Fibroblast of skin of right quadriceps (primary cell): ENCODE data around the gene FCF1.
A peak's percentile ranks its signal among the peaks of the same experiment; 100 is the strongest.

ENCODE experiments used
- DNase-seq: peaks from one replicate; pipeline ENCODE4 v3.0.0-alpha.2; 2013

The FCF1 gene, protein sequence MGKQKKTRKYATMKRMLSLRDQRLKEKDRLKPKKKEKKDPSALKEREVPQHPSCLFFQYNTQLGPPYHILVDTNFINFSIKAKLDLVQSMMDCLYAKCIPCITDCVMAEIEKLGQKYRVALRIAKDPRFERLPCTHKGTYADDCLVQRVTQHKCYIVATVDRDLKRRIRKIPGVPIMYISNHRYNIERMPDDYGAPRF

DNA sequence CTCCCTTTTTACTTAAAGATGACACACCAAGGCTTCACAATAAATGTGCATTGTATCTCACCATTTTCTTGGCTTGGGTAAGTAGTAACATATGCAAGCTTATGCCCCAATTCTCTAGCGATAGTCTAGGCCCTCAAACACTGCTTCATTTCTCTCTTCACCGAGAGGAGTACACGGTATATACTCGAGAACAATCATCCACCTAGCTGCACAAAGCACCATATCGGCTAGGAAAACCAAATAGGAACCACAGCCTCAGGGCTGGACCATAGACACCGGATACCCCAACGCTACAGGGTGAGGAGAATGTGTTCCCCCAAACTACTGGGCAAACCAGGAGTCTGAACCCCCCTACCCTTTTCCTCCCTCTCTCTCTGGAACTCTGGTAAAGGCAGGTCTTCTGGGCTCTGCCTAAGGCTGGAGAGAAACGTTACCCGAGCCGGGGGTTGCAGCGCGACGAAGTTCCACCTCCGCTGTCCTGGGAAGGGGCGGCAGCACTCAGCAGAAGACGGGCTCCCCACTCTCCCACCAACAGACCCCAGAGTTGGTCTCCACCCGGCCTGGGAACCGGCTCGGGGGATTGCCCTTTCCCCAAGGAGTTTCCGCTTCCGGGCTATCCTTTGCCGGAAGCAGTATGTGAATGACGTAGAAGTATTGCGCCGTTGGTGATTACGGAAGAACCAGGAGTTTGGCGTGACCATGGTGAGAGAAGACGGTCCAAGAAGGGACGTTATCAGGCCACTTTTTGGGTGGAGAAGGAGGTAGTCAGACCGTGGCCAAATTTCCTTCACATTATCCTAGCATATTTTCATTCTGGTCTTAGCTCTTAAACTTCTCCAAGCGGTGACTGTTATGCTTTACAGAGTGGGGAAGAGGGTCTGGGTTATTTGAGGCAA, at the start of gene FCF1, which contains the start of gene AREL1:
Gene FCF1 (plus strand): TSS at position 646 of the 896 bp plus-strand sequence. CDS start 54 bp downstream, at position 700.
Gene AREL1 (minus strand): TSS at position 582 of the 896 bp plus-strand sequence. CDS start 27,465 bp downstream, outside the sequence.
- DNase-seq: peak; percentile 88

DNA sequence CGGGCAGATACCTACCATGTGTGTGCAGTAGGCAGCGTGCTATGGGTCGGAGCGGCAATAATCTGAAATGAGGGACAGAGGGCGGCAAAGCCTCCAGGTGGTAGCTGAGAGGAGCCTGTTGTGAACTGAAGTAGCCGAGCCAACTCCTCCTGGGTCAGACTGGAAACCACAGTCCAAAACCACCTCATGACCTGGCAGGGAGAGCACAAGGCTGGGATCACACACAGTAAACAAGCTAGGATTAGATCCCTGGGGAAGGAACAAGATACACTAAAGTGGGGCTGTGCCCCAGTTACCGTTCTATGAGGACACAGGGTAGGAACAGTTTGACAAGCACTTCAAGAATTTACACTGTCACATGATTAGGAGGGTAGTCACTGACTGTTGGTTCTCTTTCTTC, 49.1 kb upstream of the FCF1 start:
- no peak for DNase-seq

DNA sequence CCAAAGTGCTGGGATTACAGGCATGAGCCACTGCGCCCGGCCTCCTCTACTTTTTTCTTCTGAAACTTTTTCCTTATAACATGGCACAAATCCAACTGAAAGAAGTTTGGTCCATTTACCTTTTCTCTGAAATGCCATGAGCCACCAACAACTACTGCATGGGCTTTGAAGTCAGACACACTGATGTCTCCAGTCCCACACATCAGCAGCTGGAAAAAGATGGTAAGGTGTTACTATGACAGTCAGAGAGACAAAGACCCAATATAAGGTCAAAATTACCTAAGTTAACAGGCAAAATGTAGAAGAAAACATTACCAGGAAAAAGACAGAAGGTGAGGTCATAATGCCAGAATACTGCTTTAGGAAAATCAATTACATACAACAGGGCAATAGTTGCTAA, 48.2 kb upstream of the FCF1 start:
- DNase-seq: no peak

DNA sequence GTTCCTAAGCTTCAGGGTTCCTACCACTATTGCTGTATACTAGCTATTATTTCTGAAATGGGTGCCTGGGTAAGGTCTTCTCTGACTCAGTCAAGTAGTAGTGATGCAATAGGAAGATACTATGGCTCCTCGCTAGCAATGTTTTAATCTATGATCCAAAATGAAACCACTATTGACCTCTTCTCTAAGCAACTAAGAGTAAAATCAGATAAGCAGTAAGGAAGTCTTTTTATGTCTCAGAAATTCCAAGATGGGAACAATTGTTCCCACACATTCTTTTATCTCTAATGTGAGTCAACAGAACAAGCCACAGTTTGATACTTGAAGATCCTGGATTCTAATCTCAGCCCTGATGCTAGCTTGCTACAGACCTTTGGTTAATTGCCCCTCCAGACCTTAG, 45.2 kb upstream of the FCF1 start:
- peak; percentile 54 for DNase-seq

DNA sequence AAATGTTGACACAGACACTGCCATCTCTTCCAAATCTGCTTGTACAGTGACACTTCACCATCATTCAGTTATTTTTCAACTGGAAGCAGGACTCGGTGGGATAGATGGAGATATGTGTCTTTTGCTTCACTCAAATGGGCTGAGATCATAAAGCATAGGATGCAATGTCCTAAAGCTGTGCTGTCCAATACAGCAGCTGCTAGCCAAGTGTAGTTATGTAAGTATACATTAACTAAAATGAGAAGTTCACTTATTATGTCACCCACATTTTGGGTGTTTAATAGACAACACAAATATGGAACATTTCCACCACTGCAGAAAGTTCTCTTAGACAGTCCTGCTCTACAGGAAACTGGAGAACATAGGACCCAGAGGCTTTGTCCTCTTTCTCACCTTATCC, 43.7 kb upstream of the FCF1 start:
- no peak for DNase-seq

DNA sequence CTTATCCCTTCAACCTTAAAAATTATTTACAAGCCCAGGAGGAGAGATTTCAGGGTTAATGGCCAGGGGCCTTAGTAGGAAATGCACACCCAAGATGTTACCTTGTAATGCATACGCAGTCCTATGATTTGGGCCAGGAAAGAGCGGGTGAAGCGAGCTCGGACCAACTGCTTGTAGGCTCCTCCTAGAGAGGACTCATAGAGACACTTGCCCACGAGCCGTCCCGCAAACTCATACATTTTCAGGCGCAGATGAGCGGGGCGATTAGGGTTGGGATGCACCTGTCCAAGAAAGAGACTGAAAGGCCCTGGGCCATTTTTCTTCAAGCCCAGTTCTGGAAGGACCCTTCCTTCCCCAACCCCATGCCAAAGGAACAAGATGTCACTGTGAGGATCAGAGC, 43.1 kb upstream of the FCF1 start:
- no peak for DNase-seq

DNA sequence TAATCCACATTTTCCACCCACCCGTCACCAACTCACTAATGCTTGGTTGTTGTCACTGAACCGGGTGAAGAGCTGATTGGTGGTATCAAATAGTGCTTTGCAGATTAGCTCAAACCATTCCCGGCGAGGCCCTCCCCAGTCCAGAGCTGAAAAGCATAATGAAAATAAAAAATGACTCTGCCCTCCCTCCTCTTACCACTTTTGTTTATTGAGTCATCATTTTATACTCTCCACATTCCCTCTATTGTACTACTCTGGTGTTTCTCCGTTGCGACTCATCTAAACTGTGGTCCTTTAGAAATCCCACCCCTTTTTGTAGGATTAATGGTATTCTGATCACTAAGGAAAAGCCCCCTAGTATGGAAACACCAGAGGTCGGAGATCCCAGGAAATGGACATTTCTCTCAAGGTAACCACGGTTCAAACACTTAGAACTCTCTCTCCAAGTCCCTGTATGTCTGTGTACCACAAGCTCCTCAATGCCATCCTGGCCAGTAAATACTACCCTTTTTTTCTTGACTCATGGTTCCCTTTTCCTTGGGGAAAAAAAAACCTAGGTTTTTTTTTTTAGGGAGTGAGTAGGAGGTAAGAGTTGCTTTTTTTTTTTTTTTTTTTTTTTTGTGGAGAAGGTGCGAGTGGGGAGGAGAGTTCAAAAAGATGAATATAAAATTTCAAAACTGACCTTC, 42.1 kb upstream of the FCF1 start:
- peak; percentile 77 for DNase-seq

DNA sequence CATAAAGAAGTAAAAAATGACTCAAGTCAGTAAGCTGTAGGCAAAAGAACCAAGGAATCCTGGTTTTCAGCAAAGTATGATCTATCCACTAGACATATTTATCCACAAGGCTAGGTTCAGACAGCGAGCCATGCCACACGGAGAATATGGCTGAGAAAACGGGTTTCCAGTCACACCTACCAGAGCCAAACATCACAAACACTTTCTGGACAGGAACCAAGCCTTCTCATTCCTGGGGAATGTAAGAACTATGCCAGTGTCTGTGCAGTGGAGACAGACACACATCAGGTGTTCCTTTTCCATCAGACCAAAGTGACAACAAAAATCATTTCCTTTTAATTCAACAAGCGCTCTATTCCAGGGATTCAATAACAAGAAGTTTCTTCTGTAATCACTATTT, 41.2 kb upstream of the FCF1 start:
- peak; percentile 62 for DNase-seq

DNA sequence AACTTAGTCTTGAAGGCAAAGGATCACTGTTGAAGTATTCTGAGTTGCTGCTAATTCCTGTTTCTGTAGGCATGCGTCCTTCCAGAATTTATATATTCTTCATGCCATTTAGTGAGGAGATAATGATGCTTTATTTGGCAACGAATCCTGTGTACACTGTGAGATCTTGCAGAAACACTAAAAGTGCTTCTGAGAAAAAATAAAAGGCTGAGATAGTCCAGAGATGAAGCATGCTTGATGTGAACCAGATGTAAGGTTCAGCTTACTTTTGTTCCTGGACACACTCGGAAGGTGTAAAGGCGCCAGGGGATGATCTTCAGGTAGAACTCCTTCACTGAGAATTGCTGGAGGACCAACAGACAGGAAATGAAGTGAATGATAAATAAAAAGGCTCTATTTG, 39.2 kb upstream of the FCF1 start:
- DNase-seq: no peak

DNA sequence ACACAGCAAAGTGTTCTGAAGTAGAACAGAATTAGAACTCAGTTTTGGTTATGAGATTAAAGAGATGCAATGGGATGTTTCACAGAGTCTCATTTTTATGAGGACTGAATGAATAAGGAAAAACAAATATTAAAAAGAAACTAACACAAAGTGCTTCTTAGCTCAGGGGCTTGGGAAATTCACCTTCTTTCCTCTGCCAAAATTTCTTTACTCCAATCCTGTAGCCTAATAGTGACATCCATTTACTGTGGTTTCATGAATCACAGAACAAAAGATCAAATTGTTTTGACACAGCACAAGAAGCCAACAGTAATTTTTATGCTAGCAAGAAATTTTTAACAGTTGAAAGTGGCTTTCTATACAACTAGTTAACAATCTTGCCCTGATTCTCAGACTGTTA, 37.7 kb upstream of the FCF1 start:
- no peak for DNase-seq

DNA sequence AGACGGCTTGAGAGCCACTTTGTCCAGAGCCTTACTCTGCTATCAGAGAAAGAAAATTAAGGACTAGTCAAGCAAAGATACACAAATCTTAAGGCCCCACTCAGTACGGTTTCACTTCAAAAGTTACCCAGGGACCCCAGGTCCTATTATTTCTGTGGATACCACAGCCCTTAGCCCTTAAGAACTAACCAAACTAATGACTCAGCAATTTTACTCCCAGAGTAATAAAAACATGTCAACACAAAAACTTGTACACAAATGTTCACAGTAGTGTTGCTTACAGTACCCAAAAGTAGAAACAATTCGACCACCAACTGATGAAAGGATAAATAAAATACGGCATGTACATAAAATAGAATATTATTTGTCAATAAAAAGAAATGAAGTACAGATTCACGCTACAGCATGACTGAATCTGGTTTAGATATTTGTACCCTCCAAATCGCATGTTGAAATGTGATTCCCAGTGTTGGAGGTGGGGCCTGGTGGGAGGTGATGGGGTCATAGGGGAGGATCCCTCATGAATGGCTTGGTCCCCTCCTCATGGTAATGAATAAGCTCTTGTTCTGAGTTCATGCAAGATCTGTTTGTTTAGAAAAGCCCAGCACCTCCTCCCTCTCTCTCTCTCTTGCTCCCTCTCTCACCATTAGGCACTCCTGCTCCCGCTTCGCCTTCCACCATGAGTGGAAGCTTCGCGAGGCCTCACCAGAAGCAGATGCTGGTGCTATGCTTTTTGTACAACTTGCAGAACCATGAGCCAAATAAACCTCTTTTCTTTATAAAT, 30.6 kb upstream of the FCF1 start:
- no peak for DNase-seq

DNA sequence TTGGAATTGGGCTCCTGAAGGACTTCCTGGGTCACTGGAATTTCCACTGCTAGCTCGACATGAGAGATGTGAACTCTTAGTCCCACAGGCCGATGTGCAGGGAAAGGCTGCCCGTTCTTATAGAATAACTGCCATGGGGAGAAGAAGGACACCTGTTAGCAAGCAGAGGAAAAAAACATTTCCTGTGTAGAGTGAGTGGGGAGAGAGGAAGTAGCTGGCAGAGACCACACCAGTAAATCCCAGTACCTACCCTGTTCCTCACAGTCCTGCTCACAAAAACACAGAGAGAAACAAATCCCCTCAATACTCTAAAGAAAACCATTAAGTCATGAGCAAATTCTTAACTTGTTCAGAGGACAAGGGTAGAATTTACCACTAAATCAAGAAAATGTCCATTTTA, 29.5 kb upstream of the FCF1 start:
- DNase-seq: no peak

DNA sequence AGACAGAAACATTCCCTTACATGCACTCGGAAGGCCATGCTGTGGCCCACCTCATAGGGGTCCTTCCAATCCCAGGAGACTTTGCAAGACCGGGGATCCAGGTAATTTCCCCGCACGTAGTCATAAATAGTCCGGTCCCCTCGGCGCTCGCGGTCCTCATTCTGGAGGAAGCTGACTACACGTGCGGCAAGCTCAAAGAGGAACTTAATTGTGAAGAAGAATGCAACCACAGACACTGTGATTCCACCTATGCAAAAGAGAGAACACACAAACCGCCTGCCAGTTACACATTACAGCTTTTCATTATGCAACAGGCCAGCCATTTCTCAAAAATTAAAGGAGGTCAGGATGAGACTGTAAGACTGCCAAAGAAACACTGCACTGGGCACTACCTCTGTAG, 28.5 kb upstream of the FCF1 start:
- DNase-seq: no peak

DNA sequence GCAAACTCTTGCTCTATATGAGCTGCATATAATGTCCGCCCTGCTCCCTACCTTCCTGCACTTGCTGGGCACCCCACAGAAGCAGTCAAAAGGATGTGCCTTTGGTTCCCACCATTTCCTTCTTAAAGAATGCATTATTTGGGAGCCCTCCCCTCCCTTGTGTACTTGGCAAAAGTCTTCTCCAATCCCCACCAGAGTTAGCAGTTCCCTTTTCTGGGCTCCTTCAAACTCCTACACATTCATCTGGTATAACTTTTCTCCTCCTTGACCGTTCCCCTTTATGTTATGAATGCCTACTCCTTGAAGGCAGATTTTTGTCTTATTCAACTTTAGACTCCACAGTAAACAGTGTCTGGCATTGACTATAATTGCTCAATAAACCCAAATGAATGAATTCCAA, 27.9 kb upstream of the FCF1 start:
- no peak for DNase-seq

DNA sequence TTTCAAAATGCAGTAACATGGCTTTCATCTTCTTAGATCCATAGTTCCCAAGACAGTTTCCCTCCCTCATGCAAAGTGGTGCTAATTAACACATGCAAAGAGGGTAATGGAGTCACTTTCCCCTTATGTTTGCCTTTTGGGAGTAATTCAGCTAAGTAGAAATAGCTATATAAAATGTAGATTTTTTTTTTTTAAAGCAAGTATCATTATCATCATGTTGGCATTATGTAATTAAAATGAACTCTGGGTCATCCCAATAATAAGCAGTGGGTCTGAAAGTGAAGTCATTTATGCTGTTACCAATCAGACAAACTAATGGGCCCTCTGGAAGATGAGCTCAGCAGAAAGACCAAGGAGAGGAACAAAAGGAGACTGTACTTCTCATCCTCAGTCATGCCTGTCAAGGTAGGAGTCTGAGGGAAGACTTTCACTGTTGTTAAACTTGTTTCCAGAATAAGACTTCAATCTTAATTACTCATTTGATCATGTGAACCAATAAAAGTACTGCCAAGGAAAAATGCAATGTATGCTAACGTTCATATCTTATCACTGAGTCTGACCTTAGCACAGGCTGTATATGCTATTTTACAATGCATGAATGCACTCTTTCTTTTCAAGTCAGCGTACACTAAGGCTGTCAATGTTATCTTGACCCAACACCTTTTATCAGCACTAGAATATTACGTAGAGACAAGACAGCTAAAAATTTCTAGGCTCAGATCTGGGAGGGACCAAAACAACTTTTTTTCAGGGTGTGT, 26.8 kb upstream of the FCF1 start:
- DNase-seq: no peak

DNA sequence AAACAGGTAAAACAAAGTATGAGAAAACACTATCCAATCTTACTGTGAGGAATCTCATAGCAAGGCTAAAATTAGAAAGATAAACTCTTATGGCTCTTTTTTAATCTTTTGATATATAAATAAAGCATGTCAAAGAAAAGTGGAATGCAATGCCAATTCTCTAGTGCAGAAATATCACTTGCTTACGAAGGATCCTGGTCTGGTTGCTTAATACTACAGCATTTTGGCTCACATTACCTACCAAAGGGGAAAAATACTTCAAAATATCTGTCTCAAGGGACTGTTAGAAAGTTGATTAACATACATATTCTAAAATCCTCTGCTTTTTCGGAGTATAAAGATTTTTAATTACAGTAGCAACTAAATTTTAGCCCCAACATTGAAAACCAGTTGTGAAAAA, 21.5 kb upstream of the FCF1 start:
- DNase-seq: no peak

DNA sequence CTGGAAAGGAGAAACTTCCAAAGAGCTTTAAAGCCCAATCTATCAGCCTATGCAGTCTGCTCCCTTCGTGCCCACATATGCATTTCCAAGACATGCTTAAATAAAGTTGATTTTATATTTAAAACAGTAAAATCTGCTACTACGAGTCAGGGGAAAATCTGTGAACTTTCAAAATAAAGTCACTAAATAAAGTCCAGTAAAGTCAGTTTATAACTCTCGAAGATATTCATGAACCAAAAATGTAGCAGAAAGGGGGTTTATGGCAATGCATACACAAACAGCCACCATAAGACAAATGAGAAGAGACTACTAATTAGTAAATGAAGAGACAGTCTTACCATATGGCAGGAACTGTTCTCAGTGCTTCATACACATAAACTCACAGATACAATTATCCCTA, 19.8 kb upstream of the FCF1 start:
- DNase-seq: no peak

DNA sequence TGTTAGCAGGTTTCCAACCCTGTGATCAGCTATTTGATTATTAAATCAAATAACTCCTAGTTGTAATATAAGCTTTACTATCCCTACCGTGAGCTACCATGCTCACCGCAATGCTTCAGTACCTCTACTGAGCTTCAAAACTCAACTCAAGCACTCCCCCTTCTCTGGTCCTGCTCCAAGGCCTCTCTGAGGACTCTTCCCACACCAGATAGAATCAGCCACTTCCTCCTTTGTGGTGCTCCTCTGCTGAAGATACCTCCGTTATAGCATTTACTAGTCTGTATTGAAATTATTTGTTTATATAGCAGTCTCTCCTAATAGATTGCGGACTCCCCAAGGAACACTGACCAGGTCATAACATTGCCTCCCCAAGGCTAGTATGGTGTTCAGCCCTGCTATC, 17.5 kb upstream of the FCF1 start:
- DNase-seq: no peak

DNA sequence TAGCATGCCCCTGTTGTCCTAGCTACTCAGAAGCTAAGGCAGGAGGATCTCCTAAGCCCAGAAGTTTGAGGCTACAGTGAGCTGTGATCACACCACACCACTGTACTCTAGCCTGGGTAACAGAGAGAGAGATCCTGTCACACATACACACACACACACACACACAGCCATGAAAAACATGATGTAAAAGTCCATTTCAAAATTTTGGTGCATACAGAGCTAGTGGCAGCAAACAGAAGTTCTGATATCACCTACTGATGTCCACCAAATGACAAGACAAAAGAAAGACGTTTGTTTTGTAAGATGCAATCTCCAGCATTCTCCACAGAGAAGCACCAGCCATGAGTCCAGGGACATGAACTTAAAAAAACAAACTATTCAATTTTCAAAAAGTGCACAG, 15.9 kb upstream of the FCF1 start:
- DNase-seq: no peak

DNA sequence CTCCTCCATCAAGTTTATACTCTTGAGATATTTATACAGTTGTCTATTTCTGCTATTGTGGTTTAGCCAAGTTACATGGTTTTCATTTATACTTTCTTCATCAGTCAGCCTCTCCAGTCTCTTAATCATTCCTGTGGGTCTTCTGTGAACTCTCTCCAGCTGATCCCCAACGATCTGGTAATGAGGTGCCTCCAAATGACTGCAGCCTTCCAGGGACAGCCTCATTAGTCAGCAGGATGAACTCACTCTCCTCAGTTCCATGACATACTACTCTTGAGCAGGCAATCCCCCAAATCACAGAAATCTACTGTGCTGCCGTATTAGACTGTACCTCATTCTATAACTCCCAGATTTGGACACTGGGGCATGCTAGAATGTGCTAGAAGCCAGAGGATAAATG, 15.4 kb upstream of the FCF1 start:
- peak; percentile 87 for DNase-seq

DNA sequence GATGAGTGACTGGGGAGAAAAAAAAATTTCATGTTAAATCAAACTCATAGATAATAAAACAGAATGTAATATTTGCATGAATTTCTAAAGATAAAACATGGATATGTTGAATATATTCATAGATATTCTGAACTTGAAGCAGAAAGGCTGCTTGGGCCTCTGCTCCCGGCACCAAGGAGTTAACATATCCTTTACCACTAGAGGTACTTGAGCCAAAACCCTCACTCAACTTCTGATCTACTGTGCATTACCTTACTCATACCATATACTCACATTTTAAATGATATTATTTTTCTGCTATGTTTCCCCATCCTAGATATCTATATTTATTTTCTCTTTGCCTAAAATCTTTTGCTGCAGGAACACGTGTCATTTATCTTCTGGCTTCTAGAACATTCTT, 15.0 kb upstream of the FCF1 start:
- DNase-seq: no peak

DNA sequence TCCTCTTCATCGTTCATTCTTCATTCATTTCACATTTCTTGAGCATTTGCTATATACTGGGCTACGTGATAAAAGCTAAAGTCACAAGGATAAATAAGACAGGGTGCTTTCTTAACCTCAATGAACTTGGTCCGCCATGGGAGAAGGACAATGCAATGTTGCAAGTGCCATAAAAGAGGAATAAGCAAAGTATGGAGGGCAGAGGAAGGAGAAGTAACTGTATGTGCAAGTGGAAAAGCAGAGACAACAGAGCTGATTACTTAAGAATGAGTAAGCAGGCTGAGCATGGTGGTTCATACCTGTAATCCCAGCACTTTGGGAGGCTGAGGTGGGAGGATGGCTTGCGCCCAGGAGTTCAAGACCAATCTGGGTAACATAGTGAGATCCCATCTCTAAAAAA, 14.5 kb upstream of the FCF1 start:
- DNase-seq: no peak
